GM12878 (cell line): ENCODE measurements around the gene H6PD. TPM values are rescaled to one million over a fixed set of nuclear protein-coding genes. Genes with fewer than 3 reads are reported as not detected.

Experiments used
- ATAC-seq: fragments of 200-7000 bp; cut with Tn5 transposase; 3 replicates; pipeline ENCODE4 v1.9.1; 2020; ENCODE audit warnings: mild to moderate bottlenecking, moderate library complexity
- BruUV-seq: library from RNA; stranded (reverse); fragments of 400-500 nt; replicated peaks from 2 replicates; lab custom pipeline; 2021; lab: Mats Ljungman, UMichigan
- CTCF ChIA-PET: fragments of 300-600 bp; sonication (Branson Sonifier 250); formaldehyde crosslinking; extraction: SDS; loops from one replicate; lab custom pipeline; 2021; ENCODE audit warnings: inconsistent platforms; lab: Yijun Ruan, JAX
- POLR2A ChIA-PET: fragments of 350-600 bp; formaldehyde crosslinking; extraction: SDS; loops from one replicate; lab custom pipeline; 2021; ENCODE audit warnings: inconsistent platforms; lab: Charles Lee
- RAD21 ChIA-PET: fragments of 300-600 bp; sonication (Branson Sonifier 250); formaldehyde crosslinking; loops from one replicate; lab custom pipeline; 2023; ENCODE audit warnings: antibody characterized with exemption; ENCODE audit not compliant: unreplicated experiment; lab: Charles Lee
- SMC1A ChIA-PET: fragments of 300-600 bp; sonication (Branson Sonifier 250); formaldehyde crosslinking; loops from one replicate; lab custom pipeline; 2023; ENCODE audit not compliant: unreplicated experiment, uncharacterized antibody; lab: Charles Lee
- DNase-seq: peaks from one replicate; pipeline ENCODE4 v3.0.0-alpha.2; 2011; ENCODE audit warnings: low read depth, low spot score
- FAIRE-seq: peaks from 3 replicates; lab custom pipeline; 2011; peaks lifted over from hg19 to GRCh38; lab: Jason Lieb, UNC
- H2AFZ ChIP-seq: 2 replicates; pipeline ENCODE4 v1.6.0; 2011; ENCODE audit warnings: low read depth, low read length, control low read depth; ENCODE audit not compliant: control insufficient read depth
- H3K27ac ChIP-seq: 2 replicates; pipeline ENCODE4 v1.5.1; 2011; ENCODE audit warnings: control low read depth; ENCODE audit not compliant: control insufficient read depth, insufficient read depth
- H3K27me3 ChIP-seq, 2 experiments: replicated peaks in 1 of 2; 2 replicates each; pipeline versions ENCODE4 v1.6.0 to v1.6.1; 2011; ENCODE audit warnings: low read length in 1 of 2; ENCODE audit not compliant: control insufficient read depth in 2 of 2, insufficient read depth in 2 of 2
- H3K36me3 ChIP-seq, 2 experiments: 2 replicates each; pipeline ENCODE4 v1.5.1; 2011; ENCODE audit warnings: low read length in 1 of 2; ENCODE audit not compliant: control insufficient read depth in 2 of 2, insufficient read depth in 2 of 2
- H3K4me1 ChIP-seq: 2 replicates; pipeline ENCODE4 v1.6.1; 2011; ENCODE audit warnings: mild to moderate bottlenecking, low read length, moderate library complexity, mixed read lengths; ENCODE audit not compliant: control insufficient read depth, insufficient read depth
- H3K4me2 ChIP-seq: 2 replicates; pipeline ENCODE4 v1.6.0; 2011; ENCODE audit warnings: control low read depth; ENCODE audit not compliant: control insufficient read depth, insufficient read depth
- H3K4me3 ChIP-seq: fragments of 200-600 bp; sonication (generic); 2 replicates; pipeline ENCODE4 v1.5.1; 2016
- H3K79me2 ChIP-seq: 2 replicates; pipeline ENCODE4 v1.6.0; 2011; ENCODE audit warnings: low read length; ENCODE audit not compliant: control insufficient read depth, insufficient read depth
- H3K9ac ChIP-seq: 2 replicates; pipeline ENCODE4 v1.8.0; 2011; ENCODE audit warnings: low read length, control low read depth, mixed read lengths; ENCODE audit not compliant: control insufficient read depth, insufficient read depth
- H3K9me3 ChIP-seq: replicated peaks from 3 replicates; pipeline ENCODE4 v1.5.1; 2011; ENCODE audit warnings: mild to moderate bottlenecking, low read length; ENCODE audit not compliant: control insufficient read depth, insufficient read depth
- H4K20me1 ChIP-seq: 2 replicates; pipeline ENCODE4 v1.6.0; 2011; ENCODE audit not compliant: control insufficient read depth, insufficient read depth
- CBFB ChIP-seq: IDR thresholded peaks from 2 replicates; pipeline ENCODE4 v1.6.1; 2016; ENCODE audit warnings: antibody characterized with exemption, low read depth
- CREM ChIP-seq: IDR thresholded peaks from 2 replicates; pipeline ENCODE4 v1.6.1; 2014; ENCODE audit warnings: antibody characterized with exemption, low read depth
- FOS ChIP-seq: IDR thresholded peaks from 3 replicates; pipeline ENCODE4 v1.6.1; 2011; ENCODE audit warnings: borderline replicate concordance; ENCODE audit not compliant: insufficient read length; ENCODE audit errors: extremely low read depth
- HDAC6 ChIP-seq: fragments of 200-600 bp; sonication (generic); IDR thresholded peaks from one replicate; pipeline ENCODE4 v1.8.0; 2017; ENCODE audit warnings: antibody characterized with exemption; ENCODE audit not compliant: unreplicated experiment
- JUNB ChIP-seq: IDR thresholded peaks from 2 replicates; pipeline ENCODE4 v1.6.1; 2016; ENCODE audit warnings: antibody characterized with exemption, mild to moderate bottlenecking
- NBN ChIP-seq: fragments of 450-650 bp; IDR thresholded peaks from 2 replicates; pipeline ENCODE4 v1.6.1; 2016
- NRF1 ChIP-seq: conservative IDR thresholded peaks from 2 replicates; pipeline ENCODE4 v1.6.1; 2011; ENCODE audit warnings: mild to moderate bottlenecking, low read depth, low read length, improper control_type of control experiment
- POLR2A ChIP-seq: IDR thresholded peaks from 2 replicates; pipeline ENCODE4 v1.6.1; 2011; ENCODE audit warnings: low read depth, mild to moderate bottlenecking, low read length
- RAD51 ChIP-seq: fragments of 450-650 bp; IDR thresholded peaks from 2 replicates; pipeline ENCODE4 v1.6.1; 2016; ENCODE audit warnings: moderate library complexity, mild to moderate bottlenecking, inconsistent platforms
- WRNIP1 ChIP-seq: IDR thresholded peaks from 2 replicates; pipeline ENCODE4 v1.6.1; 2011; ENCODE audit warnings: low read depth, low read length, improper control_type of control experiment, borderline replicate concordance
- ZBED1 ChIP-seq: IDR thresholded peaks from 2 replicates; pipeline ENCODE4 v1.6.1; 2016; ENCODE audit warnings: borderline replicate concordance
- WGBS: methylation state at CpG from one replicate; pipeline ENCODE4 v1.1.6; 2016; ENCODE audit warnings: low lambda C conversion rate; ENCODE audit not compliant: insufficient replicate concordance, insufficient coverage; ENCODE audit errors: missing lambda C conversion rate; 5-methylcytosine and 5-hydroxymethylcytosine counted together
- in situ Hi-C: fragments of 300-500 bp; cut with MboI; formaldehyde crosslinking; loops from 9 replicates; pipeline ENCODE4 v1.14.3; 2018; ENCODE audit warnings: mixed read lengths
- intact Hi-C: fragments of 100-400 bp; cut with micrococcal nuclease; formaldehyde crosslinking; loops from one replicate; pipeline ENCODE4 v1.14.2; 2022; ENCODE audit not compliant: unreplicated experiment
- polyA plus RNA-seq, 11 experiments: library from polyadenylated mRNA; depleted of rRNA in 4 of 11; unstranded in 6 of 11; stranded (reverse) in 5 of 11; fragments of >200 nt; fragmentation: Nextera tagmentation in 4 of 11; fragmentation: Illumina TruSeq in 1 of 11; extraction: Ambion mirVana in 4 of 11; extraction: Trizol in 1 of 11; gene quantifications; 1 replicate in 1 of 11; 2 replicates in 10 of 11; pipeline versions ENCODE4 v1.2.1 to v1.2.3, GENCODE V29; 2011 to 2016; ENCODE audit warnings: inconsistent platforms in 2 of 11, missing spikeins in 2 of 11, low read depth in 1 of 11
- total RNA-seq, 4 experiments: library from RNA; depleted of rRNA in 3 of 4; stranded (reverse); fragments of >200 nt in 3 of 4; fragmentation: Illumina TruSeq in 1 of 4; extraction: Trizol in 1 of 4; gene quantifications; 2 replicates each; pipeline versions ENCODE4 v1.2.1 to v1.2.3, GENCODE V29; 2013 to 2021
- TF ChIP-seq, protein P1 (sequence below): fragments of 450-650 bp; IDR thresholded peaks from 2 replicates; pipeline ENCODE4 v1.6.1; 2017; ENCODE audit warnings: mild to moderate bottlenecking
- TF ChIP-seq, protein P2 (sequence below): IDR thresholded peaks from 2 replicates; pipeline ENCODE4 v1.6.1; 2011; ENCODE audit warnings: borderline replicate concordance, low read depth, mild to moderate bottlenecking, moderate library complexity, low read length; ENCODE audit not compliant: insufficient read depth, poor library complexity, severe bottlenecking
- TF ChIP-seq, protein P3 (sequence below): fragments of 450-650 bp; IDR thresholded peaks from 2 replicates; pipeline ENCODE4 v1.6.1; 2017; ENCODE audit warnings: mild to moderate bottlenecking, moderate library complexity

H6PD gene
- total and polyA plus RNA-seq, 10 of the 15 experiments (the other 5 are each of a cell fraction or from before 2014, with no cell fraction given): 1.2 to 20.7 (median 7.7) TPM

DNA sequence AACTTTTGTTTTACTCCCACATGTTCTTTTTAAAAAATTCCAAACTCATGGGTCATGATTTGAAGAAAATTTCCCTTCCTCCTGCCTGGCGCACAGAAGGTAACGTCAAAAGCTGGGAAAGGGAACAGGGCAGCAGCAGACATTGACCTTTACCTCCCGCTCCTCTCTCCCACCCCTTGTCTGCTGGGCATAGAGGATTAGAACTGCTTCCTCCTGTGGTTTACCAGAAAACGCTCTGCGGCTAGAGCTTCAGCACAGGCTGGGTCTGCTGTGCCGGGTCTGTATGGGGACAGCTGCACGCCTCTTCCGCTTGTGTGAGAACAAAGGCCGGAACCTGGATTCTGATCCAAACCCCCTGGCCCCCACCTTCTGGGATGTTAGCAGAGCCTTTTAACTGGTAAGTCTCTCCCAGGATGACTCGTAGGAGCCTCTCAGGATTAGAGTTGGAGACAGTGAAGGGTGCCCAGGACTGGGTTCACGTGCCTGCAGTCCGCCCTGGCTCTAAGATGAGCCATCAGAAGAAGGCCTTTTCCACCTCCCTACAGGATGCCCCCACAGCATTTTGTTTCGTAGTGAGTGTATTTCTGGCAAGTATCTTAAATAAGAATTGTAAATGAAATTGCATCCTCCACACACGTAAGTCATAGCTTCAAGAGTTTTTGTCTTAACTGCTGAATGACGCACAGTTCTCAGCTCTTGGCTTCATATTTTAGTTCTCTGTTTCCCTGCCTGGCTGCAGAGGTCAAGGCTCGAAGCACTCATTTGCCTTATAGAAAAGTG lies 5.2 kb downstream of the H6PD start:
- peak overlapping the region; percentile 69 for H3K4me2 ChIP-seq
- H3K4me3 ChIP-seq: no peak overlapping the region
- WGBS: 38% methylated on average over 16 of the region's 16 CpGs
- H3K36me3 ChIP-seq: no peaks in the 10 kb centered on the region; a peak in 1 of 4 replicates
- peak overlapping the region; percentile 45 for H2AFZ ChIP-seq
- peaks cover 6% of the 10 kb centered on the region for H3K79me2 ChIP-seq
- no peaks in the 10 kb centered on the region for H3K9me3 ChIP-seq
- H3K9ac ChIP-seq: peak overlapping the region; percentile 28; the same call in 1 of the 2 replicates
- H3K4me1 ChIP-seq: peaks cover 18% of the 10 kb centered on the region
- in situ Hi-C loops: no loop called here
- peak overlapping the region; percentile 42 for H3K27ac ChIP-seq
- ATAC-seq (peak; percentile 86), FAIRE-seq (peak; percentile 84), DNase-seq (no peak)
- CTCF ChIA-PET: interaction anchor here (0.9 to 1.4 kb wide), 3 partner anchors 10 to 50 kb away, joined by 4 to 6 read pairs (median 6); no protein-coding TSS in a partner anchor
- RAD21 ChIA-PET: no interaction called here
- SMC1A ChIA-PET: interaction anchor here (1.0 to 1.6 kb wide), 3 partner anchors 50 to 234 kb away, joined by 3 read pairs; no protein-coding TSS in a partner anchor
- H3K27me3 ChIP-seq: no peaks in the 10 kb centered on the region
- intact Hi-C loops: loop anchor here (5.0 kb wide), 1 partner anchor 128 kb away; no protein-coding TSS in a partner anchor
- no peaks in the 10 kb centered on the region for H4K20me1 ChIP-seq
- BruUV-seq: no TSS peak
- POLR2A ChIA-PET: no interaction called here
- TF ChIP-seq RAD51: no peak
- TF ChIP-seq HDAC6: no peak
- TF ChIP-seq JUNB: no peak
- peak; percentile 85 for TF ChIP-seq CBFB
- TF ChIP-seq NBN: peak; percentile 31; the same call in 1 of the 2 replicates
- TF ChIP-seq WRNIP1: no peak
- TF ChIP-seq, protein P1, sequence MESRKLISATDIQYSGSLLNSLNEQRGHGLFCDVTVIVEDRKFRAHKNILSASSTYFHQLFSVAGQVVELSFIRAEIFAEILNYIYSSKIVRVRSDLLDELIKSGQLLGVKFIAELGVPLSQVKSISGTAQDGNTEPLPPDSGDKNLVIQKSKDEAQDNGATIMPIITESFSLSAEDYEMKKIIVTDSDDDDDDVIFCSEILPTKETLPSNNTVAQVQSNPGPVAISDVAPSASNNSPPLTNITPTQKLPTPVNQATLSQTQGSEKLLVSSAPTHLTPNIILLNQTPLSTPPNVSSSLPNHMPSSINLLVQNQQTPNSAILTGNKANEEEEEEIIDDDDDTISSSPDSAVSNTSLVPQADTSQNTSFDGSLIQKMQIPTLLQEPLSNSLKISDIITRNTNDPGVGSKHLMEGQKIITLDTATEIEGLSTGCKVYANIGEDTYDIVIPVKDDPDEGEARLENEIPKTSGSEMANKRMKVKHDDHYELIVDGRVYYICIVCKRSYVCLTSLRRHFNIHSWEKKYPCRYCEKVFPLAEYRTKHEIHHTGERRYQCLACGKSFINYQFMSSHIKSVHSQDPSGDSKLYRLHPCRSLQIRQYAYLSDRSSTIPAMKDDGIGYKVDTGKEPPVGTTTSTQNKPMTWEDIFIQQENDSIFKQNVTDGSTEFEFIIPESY: no peak
- TF ChIP-seq ZBED1: no peak
- TF ChIP-seq NRF1: no peak
- no peak for TF ChIP-seq CREM
- TF ChIP-seq POLR2A: no peak
- no peak for TF ChIP-seq FOS
- TF ChIP-seq, protein P2, sequence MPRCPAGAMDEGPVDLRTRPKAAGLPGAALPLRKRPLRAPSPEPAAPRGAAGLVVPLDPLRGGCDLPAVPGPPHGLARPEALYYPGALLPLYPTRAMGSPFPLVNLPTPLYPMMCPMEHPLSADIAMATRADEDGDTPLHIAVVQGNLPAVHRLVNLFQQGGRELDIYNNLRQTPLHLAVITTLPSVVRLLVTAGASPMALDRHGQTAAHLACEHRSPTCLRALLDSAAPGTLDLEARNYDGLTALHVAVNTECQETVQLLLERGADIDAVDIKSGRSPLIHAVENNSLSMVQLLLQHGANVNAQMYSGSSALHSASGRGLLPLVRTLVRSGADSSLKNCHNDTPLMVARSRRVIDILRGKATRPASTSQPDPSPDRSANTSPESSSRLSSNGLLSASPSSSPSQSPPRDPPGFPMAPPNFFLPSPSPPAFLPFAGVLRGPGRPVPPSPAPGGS: no peak
- TF ChIP-seq, protein P3, sequence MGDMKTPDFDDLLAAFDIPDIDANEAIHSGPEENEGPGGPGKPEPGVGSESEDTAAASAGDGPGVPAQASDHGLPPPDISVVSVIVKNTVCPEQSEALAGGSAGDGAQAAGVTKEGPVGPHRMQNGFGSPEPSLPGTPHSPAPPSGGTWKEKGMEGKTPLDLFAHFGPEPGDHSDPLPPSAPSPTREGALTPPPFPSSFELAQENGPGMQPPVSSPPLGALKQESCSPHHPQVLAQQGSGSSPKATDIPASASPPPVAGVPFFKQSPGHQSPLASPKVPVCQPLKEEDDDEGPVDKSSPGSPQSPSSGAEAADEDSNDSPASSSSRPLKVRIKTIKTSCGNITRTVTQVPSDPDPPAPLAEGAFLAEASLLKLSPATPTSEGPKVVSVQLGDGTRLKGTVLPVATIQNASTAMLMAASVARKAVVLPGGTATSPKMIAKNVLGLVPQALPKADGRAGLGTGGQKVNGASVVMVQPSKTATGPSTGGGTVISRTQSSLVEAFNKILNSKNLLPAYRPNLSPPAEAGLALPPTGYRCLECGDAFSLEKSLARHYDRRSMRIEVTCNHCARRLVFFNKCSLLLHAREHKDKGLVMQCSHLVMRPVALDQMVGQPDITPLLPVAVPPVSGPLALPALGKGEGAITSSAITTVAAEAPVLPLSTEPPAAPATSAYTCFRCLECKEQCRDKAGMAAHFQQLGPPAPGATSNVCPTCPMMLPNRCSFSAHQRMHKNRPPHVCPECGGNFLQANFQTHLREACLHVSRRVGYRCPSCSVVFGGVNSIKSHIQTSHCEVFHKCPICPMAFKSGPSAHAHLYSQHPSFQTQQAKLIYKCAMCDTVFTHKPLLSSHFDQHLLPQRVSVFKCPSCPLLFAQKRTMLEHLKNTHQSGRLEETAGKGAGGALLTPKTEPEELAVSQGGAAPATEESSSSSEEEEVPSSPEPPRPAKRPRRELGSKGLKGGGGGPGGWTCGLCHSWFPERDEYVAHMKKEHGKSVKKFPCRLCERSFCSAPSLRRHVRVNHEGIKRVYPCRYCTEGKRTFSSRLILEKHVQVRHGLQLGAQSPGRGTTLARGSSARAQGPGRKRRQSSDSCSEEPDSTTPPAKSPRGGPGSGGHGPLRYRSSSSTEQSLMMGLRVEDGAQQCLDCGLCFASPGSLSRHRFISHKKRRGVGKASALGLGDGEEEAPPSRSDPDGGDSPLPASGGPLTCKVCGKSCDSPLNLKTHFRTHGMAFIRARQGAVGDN: peak; percentile 53; the same call in 1 of the 2 replicates
